ENCODE data around the gene PPP1R3A. TPM values are rescaled to one million over a fixed set of nuclear protein-coding genes. Genes with fewer than 3 reads are reported as not detected.

Gene PPP1R3A
- total and polyA plus RNA-seq, 2 experiments from 2014 or later = 0.17 TPM; not detected in 1

DNA sequence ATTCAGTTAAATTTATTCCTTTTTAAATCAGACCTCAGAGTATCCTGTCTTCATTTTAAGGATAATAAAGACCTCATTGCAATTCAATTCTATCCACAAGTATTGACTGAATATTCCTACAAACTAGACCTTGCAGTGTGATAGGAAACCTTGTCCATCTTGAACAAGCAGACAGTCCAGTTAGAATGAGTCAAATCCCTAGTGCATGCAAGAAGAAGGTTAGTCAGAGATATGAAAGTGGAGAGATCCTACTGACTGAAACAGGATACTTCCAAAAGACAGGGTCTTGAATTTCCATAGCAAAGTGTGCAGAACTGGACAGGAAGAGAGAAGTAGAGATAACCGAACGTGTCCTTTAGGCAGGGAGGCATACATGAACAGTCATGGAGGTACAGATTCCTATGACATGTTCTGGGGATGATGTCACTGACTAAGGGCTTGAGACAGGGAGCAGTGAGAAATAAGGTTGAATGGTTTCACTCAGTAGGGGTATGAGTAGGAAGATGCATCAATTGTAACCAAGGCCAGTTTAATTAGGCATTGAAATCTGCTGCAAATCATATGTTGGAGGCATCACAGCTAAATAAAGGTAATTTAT lies 45.2 kb downstream of the PPP1R3A start:
- Histone ChIP-seq H4K20me1 (ENCODE audit: insufficient read depth, poor library complexity, severe bottlenecking) (no peaks in the 10 kb centered on the region), H3K4me3 (no peak overlapping the region), H3K9me2 (replicated peaks; ENCODE audit: insufficient read depth) (no peaks in the 10 kb centered on the region), H3K9me3 (ENCODE audit: low read depth) (no peaks in the 10 kb centered on the region), H3K36me3 (replicated peaks; ENCODE audit: insufficient read depth, low read depth) (no peaks in the 10 kb centered on the region), H3K27me3 (no peaks in the 10 kb centered on the region), H3K4me1 (ENCODE audit: insufficient read depth) (no peaks in the 10 kb centered on the region), H3K4me2 (no peak overlapping the region), H3K79me2 (no peaks in the 10 kb centered on the region), H3K27ac (no peak overlapping the region), H2AFZ (no peak overlapping the region)
- DNase-seq (ENCODE audit: low spot score) = no peak
- TF ChIP-seq EZH2phosphoT487 (IDR thresholded peaks at IDR 0.05; ENCODE audit: low read depth, severe bottlenecking, unreplicated experiment) (no peak), EZH2 (IDR thresholded peaks at IDR 0.05; ENCODE audit: borderline replicate concordance) (no peak), CTCF (IDR thresholded peaks at IDR 0.05; ENCODE audit: poor library complexity) (no peak)
- 89% methylated on average over 2 of the region's 2 CpGs for WGBS (ENCODE audit: low lambda C conversion rate, missing lambda C conversion rate)

DNA sequence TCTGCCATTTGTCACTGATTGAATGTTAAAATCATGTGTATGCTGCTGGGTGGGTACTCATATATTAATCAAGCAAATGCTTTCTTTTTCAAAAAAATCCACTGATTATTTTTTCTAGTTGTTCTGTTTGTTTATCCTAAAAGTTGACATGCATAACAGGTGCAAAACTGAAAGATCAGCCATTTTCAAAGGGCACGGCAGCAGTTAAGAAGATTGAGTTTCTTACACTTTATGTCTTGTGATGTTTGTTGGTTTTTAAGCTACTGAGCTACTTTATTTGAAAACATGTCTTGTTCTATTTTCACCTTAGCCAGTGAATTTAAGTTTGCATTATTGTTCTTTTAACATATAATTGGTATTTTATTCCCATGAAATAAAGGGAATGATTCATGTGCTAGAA lies 45.8 kb downstream of the PPP1R3A start:
- Histone ChIP-seq H3K27ac (no peak overlapping the region), H3K9me2 (replicated peaks; ENCODE audit: insufficient read depth) (no peaks in the 10 kb centered on the region), H3K9me3 (ENCODE audit: low read depth) (no peaks in the 10 kb centered on the region), H2AFZ (no peak overlapping the region), H4K20me1 (ENCODE audit: insufficient read depth, poor library complexity, severe bottlenecking) (no peaks in the 10 kb centered on the region), H3K4me1 (ENCODE audit: insufficient read depth) (no peaks in the 10 kb centered on the region), H3K27me3 (no peaks in the 10 kb centered on the region), H3K79me2 (no peaks in the 10 kb centered on the region), H3K4me2 (no peak overlapping the region), H3K4me3 (no peak overlapping the region), H3K36me3 (replicated peaks; ENCODE audit: insufficient read depth, low read depth) (no peaks in the 10 kb centered on the region)
- no peak for DNase-seq (ENCODE audit: low spot score)
- 97% methylated on average over 1 of the region's 1 CpG for WGBS (ENCODE audit: low lambda C conversion rate, missing lambda C conversion rate)
- no peak for TF ChIP-seq EZH2 (IDR thresholded peaks at IDR 0.05; ENCODE audit: borderline replicate concordance)
- no peak for TF ChIP-seq CTCF (IDR thresholded peaks at IDR 0.05; ENCODE audit: poor library complexity)
- TF ChIP-seq EZH2phosphoT487 (IDR thresholded peaks at IDR 0.05; ENCODE audit: low read depth, severe bottlenecking, unreplicated experiment) = no peak

DNA sequence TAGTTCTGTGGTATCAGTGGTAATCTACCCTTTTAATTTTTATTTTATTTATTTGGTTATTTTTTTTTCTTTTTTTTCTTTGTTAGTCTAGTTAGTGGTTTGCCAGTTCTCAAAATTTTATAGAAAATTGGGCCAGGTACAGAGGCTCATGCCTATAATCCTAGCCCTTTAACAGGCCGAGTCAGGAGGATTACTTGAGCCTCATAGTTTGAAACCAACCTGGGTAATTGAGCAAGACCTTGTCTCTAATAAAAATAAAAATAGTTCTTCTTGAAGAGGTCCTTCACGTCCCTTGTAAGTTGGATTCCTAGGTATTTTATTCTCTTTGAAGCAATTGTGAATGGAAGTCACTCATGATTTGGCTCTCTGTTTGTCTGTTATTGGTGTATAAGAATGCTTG lies 51.5 kb downstream of the PPP1R3A start:
- no peaks in the 10 kb centered on the region for H3K36me3 ChIP-seq (replicated peaks; ENCODE audit: insufficient read depth, low read depth)
- no peaks in the 10 kb centered on the region for H4K20me1 ChIP-seq (ENCODE audit: insufficient read depth, poor library complexity, severe bottlenecking)
- no peaks in the 10 kb centered on the region for H3K4me1 ChIP-seq (ENCODE audit: insufficient read depth)
- no peaks in the 10 kb centered on the region for H3K27me3 ChIP-seq
- DNase-seq (ENCODE audit: low spot score) = no peak
- no peak overlapping the region for H3K4me3 ChIP-seq
- no peak overlapping the region for H3K27ac ChIP-seq
- WGBS (ENCODE audit: low lambda C conversion rate, missing lambda C conversion rate) = 80% methylated on average over 2 of the region's 2 CpGs
- no peaks in the 10 kb centered on the region for H3K79me2 ChIP-seq
- H2AFZ ChIP-seq = no peak overlapping the region
- TF ChIP-seq CTCF (IDR thresholded peaks at IDR 0.05; ENCODE audit: poor library complexity) (no peak), EZH2 (IDR thresholded peaks at IDR 0.05; ENCODE audit: borderline replicate concordance) (no peak), EZH2phosphoT487 (IDR thresholded peaks at IDR 0.05; ENCODE audit: low read depth, severe bottlenecking, unreplicated experiment) (no peak)
- H3K4me2 ChIP-seq = no peak overlapping the region
- H3K9me3 ChIP-seq (ENCODE audit: low read depth) = no peaks in the 10 kb centered on the region
- no peaks in the 10 kb centered on the region for H3K9me2 ChIP-seq (replicated peaks; ENCODE audit: insufficient read depth)

Measured in hepatocyte (in vitro differentiated cells).